CD14-positive monocyte (primary cell): Measurements from ENCODE around the gene NTNG1. TPM values are rescaled to one million over a fixed set of nuclear protein-coding genes. Genes with fewer than 3 reads are reported as not detected.

Source experiments
- DNase-seq, 3 donors: peaks; one replicate each; pipeline ENCODE4 v3.0.0-alpha.2; 2011 to 2022
- H2AFZ ChIP-seq: 2 replicates; pipeline ENCODE4 v1.6.0; 2012; ENCODE audit warnings: mild to moderate bottlenecking, low read depth, low read length, inconsistent platforms; ENCODE audit not compliant: insufficient read depth, poor library complexity, severe bottlenecking
- H3K27ac ChIP-seq, 2 donors: 1 replicate in 1 of 2; 2 replicates in 1 of 2; pipeline ENCODE4 v1.5.1; 2012 to 2013; ENCODE audit warnings: low read length in 2 of 2, control low read depth in 1 of 2, inconsistent platforms in 1 of 2, low read depth in 1 of 2, mild to moderate bottlenecking in 1 of 2
- H3K27me3 ChIP-seq, 2 donors: one replicate each; pipeline versions ENCODE4 v1.6.0 to v1.6.1; 2011 to 2013; ENCODE audit warnings: low read length in 2 of 2; ENCODE audit not compliant: control insufficient read depth in 2 of 2, insufficient read depth in 2 of 2
- H3K36me3 ChIP-seq, 2 donors: replicated peaks in 1 of 2; 1 replicate in 1 of 2; 2 replicates in 1 of 2; pipeline versions ENCODE4 v1.5.1 to v1.6.1; 2012 to 2013; ENCODE audit warnings: low read length in 2 of 2, control low read depth in 1 of 2, inconsistent platforms in 1 of 2, mild to moderate bottlenecking in 1 of 2; ENCODE audit not compliant: insufficient read depth in 2 of 2, control insufficient read depth in 1 of 2
- H3K4me1 ChIP-seq, 2 donors: 1 replicate in 1 of 2; 2 replicates in 1 of 2; pipeline versions ENCODE4 v1.5.1 to v1.6.1; 2012 to 2013; ENCODE audit warnings: low read length in 2 of 2, control low read depth in 1 of 2, inconsistent platforms in 1 of 2, mild to moderate bottlenecking in 1 of 2, moderate library complexity in 1 of 2; ENCODE audit not compliant: insufficient read depth in 2 of 2, control insufficient read depth in 1 of 2
- H3K4me2 ChIP-seq: replicated peaks from 2 replicates; pipeline ENCODE3; 2012; ENCODE audit warnings: low read length, moderate library complexity, mild to moderate bottlenecking; ENCODE audit not compliant: poor library complexity, severe bottlenecking; ENCODE audit errors: extremely low read depth
- H3K4me3 ChIP-seq, 3 experiments: fragments of 200-600 bp in 1 of 3; sonication (generic) in 1 of 3; replicated peaks in 1 of 3; 1 replicate in 2 of 3; 2 replicates in 1 of 3; pipeline ENCODE4 v1.5.1; 2011 to 2013; ENCODE audit warnings: low read length in 3 of 3, mild to moderate bottlenecking in 3 of 3, control low read depth in 2 of 3, low read depth in 2 of 3, inconsistent platforms in 1 of 3, moderate library complexity in 1 of 3
- H3K79me2 ChIP-seq: 2 replicates; pipeline ENCODE4 v1.6.0; 2012; ENCODE audit warnings: mild to moderate bottlenecking, control low read depth, inconsistent platforms, low read length, moderate library complexity; ENCODE audit not compliant: insufficient read depth
- H3K9ac ChIP-seq: 2 replicates; pipeline ENCODE4 v1.6.0; 2017; ENCODE audit warnings: low read length, mild to moderate bottlenecking; ENCODE audit not compliant: insufficient read depth, poor library complexity, severe bottlenecking
- H3K9me3 ChIP-seq, 2 donors: replicated peaks in 1 of 2; 1 replicate in 1 of 2; 2 replicates in 1 of 2; pipeline versions ENCODE4 v1.5.1 to v1.6.1; 2012 to 2013; ENCODE audit warnings: low read length in 2 of 2, control low read depth in 1 of 2; ENCODE audit not compliant: control insufficient read depth in 1 of 2, insufficient read depth in 1 of 2
- H4K20me1 ChIP-seq: 2 replicates; pipeline ENCODE4 v1.6.0; 2012; ENCODE audit warnings: mild to moderate bottlenecking, low read length, control low read depth, moderate library complexity; ENCODE audit not compliant: insufficient read depth
- H3K27ac Mint-ChIP-seq, 7 donors: one replicate each; pipeline ENCODE4 v1.8.0; 2020; ENCODE audit warnings: mild to moderate bottlenecking in 7 of 7, mixed read lengths in 7 of 7, moderate library complexity in 6 of 7, inconsistent platforms in 2 of 7
- H3K27me3 Mint-ChIP-seq, 3 donors: one replicate each; pipeline ENCODE4 v1.8.0; 2021 to 2022; ENCODE audit warnings: low read depth in 3 of 3, mild to moderate bottlenecking in 3 of 3, mixed read lengths in 3 of 3, moderate library complexity in 3 of 3, inconsistent platforms in 1 of 3
- H3K36me3 Mint-ChIP-seq, 2 donors: one replicate each; pipeline ENCODE4 v1.8.0; 2020; ENCODE audit warnings: mixed read lengths in 2 of 2, inconsistent platforms in 1 of 2, mild to moderate bottlenecking in 1 of 2
- H3K4me1 Mint-ChIP-seq: one replicate; pipeline ENCODE4 v1.8.0; 2020; ENCODE audit warnings: mild to moderate bottlenecking, mixed read lengths
- H3K4me3 Mint-ChIP-seq, 2 donors: one replicate each; pipeline ENCODE4 v1.8.0; 2020; ENCODE audit warnings: mild to moderate bottlenecking in 2 of 2, mixed read lengths in 2 of 2, moderate library complexity in 1 of 2
- H3K9me3 Mint-ChIP-seq, 7 donors: one replicate each; pipeline ENCODE4 v1.8.0; 2020 to 2022; ENCODE audit warnings: mixed read lengths in 7 of 7, mild to moderate bottlenecking in 6 of 7, moderate library complexity in 6 of 7, inconsistent platforms in 2 of 7
- CTCF ChIP-seq: fragments of 200-600 bp; IDR thresholded peaks from one replicate; pipeline ENCODE4 v1.8.0; 2022; ENCODE audit warnings: antibody characterized with exemption, mild to moderate bottlenecking
- WGBS: methylation state at CpG from one replicate; pipeline ENCODE4 v1.1.5; 2013; ENCODE audit warnings: missing lambda C conversion rate; ENCODE audit not compliant: insufficient coverage; 5-methylcytosine and 5-hydroxymethylcytosine counted together
- intact Hi-C, 2 donors: fragments of 100-400 bp; cut with micrococcal nuclease; formaldehyde crosslinking; loops; one replicate each; pipeline versions ENCODE4 v1.15.0 to v1.15.1; 2023
- polyA plus RNA-seq, 3 donors: library from polyadenylated mRNA; depleted of rRNA in 1 of 3; unstranded in 2 of 3; stranded (reverse) in 1 of 3; fragments of 300-500 nt in 2 of 3; fragments of >200 nt in 1 of 3; fragmentation: Illumina TruSeq in 2 of 3; gene quantifications; 1 replicate in 2 of 3; 2 replicates in 1 of 3; pipeline ENCODE4 v1.2.3, GENCODE V29; 2012 to 2021

Gene NTNG1
- polyA plus RNA-seq, 3 donors = not detected

GRCh38 chr1:107132195-107132594, 8.6 kb upstream of the NTNG1 start:
- intact Hi-C loops = no loop called here

GRCh38 chr1:107132780-107133179, 8.1 kb upstream of the NTNG1 start:
- Histone ChIP-seq H3K9me3 (no peaks in the 10 kb centered on the region), H3K27me3 (peaks cover 0 to 11% of the 10 kb centered on the region in 2 donors), H3K4me3 (no peak overlapping the region), H4K20me1 (no peaks in the 10 kb centered on the region), H3K79me2 (no peaks in the 10 kb centered on the region), H3K4me2 (no peak overlapping the region), H3K4me1 (no peaks in the 10 kb centered on the region), H3K9ac (no peak overlapping the region), H2AFZ (no peak overlapping the region), H3K27ac (no peak overlapping the region), H3K36me3 (no peaks in the 10 kb centered on the region)
- Mint-ChIP-seq H3K27ac (no peak overlapping the region), H3K27me3 (peaks cover 5 to 11% (median 8%) of the 10 kb centered on the region in 3 donors), H3K36me3 (no peaks in the 10 kb centered on the region), H3K4me3 (no peak overlapping the region), H3K9me3 (peaks cover 0 to 3% (median 0%) of the 10 kb centered on the region in 7 donors), H3K4me1 (no peaks in the 10 kb centered on the region)
- intact Hi-C loops = no loop called here
- no peak for DNase-seq
- WGBS = no CpG with 5 or more reads among the region's 1 CpG
- no peak for TF ChIP-seq CTCF

More at GRCh38 chr1:107132195-107132594, 8.6 kb upstream of the NTNG1 start:
- H3K36me3 Mint-ChIP-seq = no peaks in the 10 kb centered on the region
- no peaks in the 10 kb centered on the region for H3K4me1 Mint-ChIP-seq
- no peak overlapping the region for H3K4me3 Mint-ChIP-seq
- Histone ChIP-seq H3K36me3 (no peaks in the 10 kb centered on the region), H3K4me1 (no peaks in the 10 kb centered on the region), H2AFZ (no peak overlapping the region), H3K27me3 (peaks cover 0 to 7% of the 10 kb centered on the region in 2 donors), H3K9ac (no peak overlapping the region), H3K4me2 (no peak overlapping the region), H3K4me3 (no peak overlapping the region), H3K9me3 (no peaks in the 10 kb centered on the region), H3K79me2 (no peaks in the 10 kb centered on the region), H4K20me1 (no peaks in the 10 kb centered on the region), H3K27ac (no peak overlapping the region)
- peaks cover 4 to 8% (median 5%) of the 10 kb centered on the region in 3 donors for H3K27me3 Mint-ChIP-seq
- no CpG with 5 or more reads among the region's 1 CpG for WGBS
- H3K9me3 Mint-ChIP-seq = peaks cover 0 to 3% (median 0%) of the 10 kb centered on the region in 7 donors
- DNase-seq = no peak
- no peak for TF ChIP-seq CTCF
- no peak overlapping the region for H3K27ac Mint-ChIP-seq
